ENCODE measurements around the gene SMAD6.

SMAD6 gene

DNA sequence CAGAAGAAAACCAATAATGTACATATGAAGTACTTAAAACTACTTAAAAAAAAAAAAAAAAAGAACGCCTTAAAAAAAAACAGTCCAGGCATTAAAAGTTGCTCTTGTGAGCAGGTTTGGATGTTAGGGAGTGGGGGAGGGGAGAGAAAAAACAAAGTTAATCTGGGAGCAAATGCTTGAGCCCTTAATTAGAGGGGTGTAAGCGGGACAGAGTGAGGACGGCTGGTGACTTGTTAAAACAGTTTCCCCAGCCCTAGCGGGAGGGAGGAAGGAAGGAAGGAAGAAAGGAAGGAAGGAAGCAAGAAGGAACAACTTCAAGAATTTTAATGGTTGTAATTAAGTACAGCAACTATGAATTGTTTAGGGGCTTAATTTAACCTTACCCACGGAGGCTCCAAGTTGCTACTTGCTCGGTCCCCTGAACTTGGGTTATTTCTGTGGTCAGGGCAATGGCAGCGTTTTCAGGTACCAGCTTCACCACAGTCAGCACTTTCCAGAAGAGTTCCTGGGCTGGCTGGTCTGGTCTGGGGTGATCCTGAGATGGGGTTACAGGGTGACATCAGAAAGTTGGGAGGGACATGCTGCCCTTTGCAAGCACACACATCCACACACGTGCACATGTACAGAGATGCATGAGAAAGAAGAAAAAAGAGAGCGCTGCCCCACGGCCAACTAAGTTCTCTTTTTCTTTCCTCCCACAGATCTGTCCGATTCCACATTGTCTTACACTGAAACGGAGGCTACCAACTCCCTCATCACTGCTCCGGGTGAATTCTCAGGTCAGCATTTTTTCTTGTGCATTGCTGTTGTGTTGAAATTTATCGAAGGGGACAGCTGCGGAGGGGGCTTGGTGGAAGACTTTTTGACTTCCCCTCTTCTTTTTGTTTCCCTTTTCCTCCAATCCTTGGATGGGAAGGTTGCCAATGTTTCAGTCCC, 14.0 kb downstream of the SMAD6 start:
- H3K9me3 ChIP-seq, result no peaks in the 10 kb centered on the region
- H3K4me1 ChIP-seq, result peaks cover 40% of the 10 kb centered on the region
- no peaks in the 10 kb centered on the region for H4K20me1 ChIP-seq
- no peaks in the 10 kb centered on the region for H3K36me3 ChIP-seq
- H3K27ac ChIP-seq, result no peak overlapping the region
- H3K27me3 ChIP-seq, result no peaks in the 10 kb centered on the region
- no peak overlapping the region; the same call in 1 of the 2 replicates for H3K9ac ChIP-seq
- TF ChIP-seq Cebpa-rat (IDR thresholded peaks at IDR 0.05), result no peak
- H3K4me3 ChIP-seq, result no peak overlapping the region
- peak overlapping the region; percentile 47 for H3K4me2 ChIP-seq

DNA sequence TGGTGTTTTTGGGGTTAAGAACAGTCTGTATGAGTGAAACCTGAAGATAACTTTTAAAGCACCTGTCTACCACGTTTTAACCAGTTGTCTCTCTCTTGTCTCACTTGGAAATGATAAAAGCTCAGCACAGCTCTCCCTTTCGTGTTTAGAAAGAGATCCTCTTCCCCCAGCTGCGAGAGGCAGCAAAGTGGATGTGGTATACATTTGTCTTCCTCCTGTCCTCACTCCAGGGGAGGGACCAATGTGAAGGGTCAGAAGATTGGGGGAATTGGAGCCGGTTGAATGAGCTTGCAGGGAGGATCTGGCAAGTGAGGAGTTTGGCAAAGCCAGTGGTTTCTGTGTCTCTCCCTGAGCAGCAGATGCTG, 14.6 kb downstream of the SMAD6 start:
- H3K9me3 ChIP-seq, result no peaks in the 10 kb centered on the region
- peak overlapping the region; percentile 47 for H3K4me2 ChIP-seq
- H3K9ac ChIP-seq, result no peak overlapping the region
- no peak overlapping the region for H3K27ac ChIP-seq
- no peak overlapping the region for H3K4me3 ChIP-seq
- no peaks in the 10 kb centered on the region for H4K20me1 ChIP-seq
- no peaks in the 10 kb centered on the region for H3K27me3 ChIP-seq
- TF ChIP-seq Cebpa-rat (IDR thresholded peaks at IDR 0.05), result no peak
- H3K36me3 ChIP-seq, result no peaks in the 10 kb centered on the region
- H3K4me1 ChIP-seq, result peaks cover 40% of the 10 kb centered on the region

- Histone ChIP-seq H3K9me3 (no peaks in the 10 kb centered on the region), H4K20me1 (no peaks in the 10 kb centered on the region), H3K4me1 (peaks cover 36% of the 10 kb centered on the region), H3K27me3 (no peaks in the 10 kb centered on the region), H3K4me3 (no peak overlapping the region), H3K9ac (no peak overlapping the region), H3K36me3 (no peaks in the 10 kb centered on the region), H3K27ac (no peak overlapping the region), H3K4me2 (no peak overlapping the region)
- no peak for TF ChIP-seq Cebpa-rat (IDR thresholded peaks at IDR 0.05)
Observed at GRCh38 chr15:66718220-66718988, 16.4 kb downstream of the SMAD6 start.

DNA sequence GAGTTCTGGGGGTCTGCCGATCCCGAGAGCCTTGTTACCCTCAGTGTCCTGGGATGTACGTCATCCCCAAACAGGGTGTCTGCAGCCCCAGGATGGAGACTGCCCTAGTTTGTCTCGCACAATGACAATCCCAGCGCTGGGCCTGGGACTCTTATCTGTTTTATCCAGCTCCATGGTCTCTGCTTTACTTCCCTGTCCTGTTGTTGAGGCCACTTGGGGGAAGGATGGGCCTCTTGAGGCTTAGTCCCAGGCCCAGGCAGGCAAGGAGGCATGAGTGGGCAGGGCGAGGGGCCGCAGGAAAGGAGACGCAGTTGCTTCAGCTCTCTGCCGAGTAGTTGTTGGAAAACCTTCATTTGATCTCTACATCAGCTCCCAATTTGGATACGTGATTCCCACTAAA, 17.4 kb downstream of the SMAD6 start:
- H3K27me3 ChIP-seq, result no peaks in the 10 kb centered on the region
- peaks cover 26% of the 10 kb centered on the region for H3K4me1 ChIP-seq
- no peaks in the 10 kb centered on the region for H3K36me3 ChIP-seq
- H3K4me2 ChIP-seq, result no peak overlapping the region
- H3K4me3 ChIP-seq, result no peak overlapping the region
- H3K27ac ChIP-seq, result no peak overlapping the region
- no peak for TF ChIP-seq Cebpa-rat (IDR thresholded peaks at IDR 0.05)
- no peaks in the 10 kb centered on the region for H4K20me1 ChIP-seq
- H3K9ac ChIP-seq, result no peak overlapping the region
- no peaks in the 10 kb centered on the region for H3K9me3 ChIP-seq

DNA sequence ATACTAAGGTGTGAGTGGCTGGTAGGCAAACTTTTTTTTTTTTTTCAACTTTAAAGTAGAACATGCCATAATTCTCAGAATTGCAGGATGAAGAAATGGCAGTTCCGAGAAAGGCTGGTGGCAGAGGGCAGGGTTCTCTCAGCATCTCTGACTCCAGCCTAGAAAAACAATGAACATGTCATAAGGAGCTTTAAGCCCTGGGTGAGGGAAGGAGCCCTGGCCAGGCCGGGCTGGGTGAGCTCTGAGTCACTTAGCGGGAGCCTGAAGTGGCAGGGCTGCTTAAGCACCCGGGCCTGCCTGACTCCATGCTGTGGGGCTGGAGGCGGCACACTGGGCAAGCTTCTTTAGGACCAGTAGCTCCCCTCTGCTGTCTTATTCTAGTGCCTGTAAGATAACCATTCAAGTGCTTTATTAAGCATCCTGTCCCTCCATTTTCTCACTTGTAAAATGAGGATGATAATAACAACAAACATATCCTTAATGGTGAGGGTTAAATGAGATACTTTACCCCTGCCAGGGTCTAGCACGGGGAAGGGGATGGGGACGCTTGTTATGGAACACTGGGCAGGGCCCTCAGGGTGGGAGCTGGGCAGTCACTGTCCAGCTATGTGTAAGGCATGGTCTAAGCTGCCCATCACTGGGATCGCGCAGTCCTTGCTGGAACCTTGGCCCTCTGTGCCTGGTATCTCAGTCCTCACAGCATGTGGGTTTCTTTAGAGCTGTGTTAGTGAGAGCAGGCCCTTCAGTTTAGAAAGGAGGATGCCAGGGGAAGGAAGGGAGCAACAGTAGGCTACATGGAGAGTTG, 18.4 kb downstream of the SMAD6 start:
- Histone ChIP-seq H3K9me3 (no peaks in the 10 kb centered on the region), H3K4me1 (peaks cover 16% of the 10 kb centered on the region), H4K20me1 (no peaks in the 10 kb centered on the region), H3K9ac (no peak overlapping the region), H3K27me3 (no peaks in the 10 kb centered on the region), H3K27ac (no peak overlapping the region), H3K4me2 (no peak overlapping the region), H3K4me3 (no peak overlapping the region), H3K36me3 (no peaks in the 10 kb centered on the region)
- TF ChIP-seq Cebpa-rat (IDR thresholded peaks at IDR 0.05), result no peak

- Histone ChIP-seq H3K36me3 (no peaks in the 10 kb centered on the region), H3K4me1 (peaks cover 10% of the 10 kb centered on the region), H3K4me3 (no peak overlapping the region), H4K20me1 (no peaks in the 10 kb centered on the region), H3K27me3 (no peaks in the 10 kb centered on the region), H3K9ac (no peak overlapping the region), H3K27ac (no peak overlapping the region), H3K9me3 (no peaks in the 10 kb centered on the region), H3K4me2 (no peak overlapping the region)
- no peak for TF ChIP-seq Cebpa-rat (IDR thresholded peaks at IDR 0.05)
Observed at GRCh38 chr15:66721020-66721419, 19.0 kb downstream of the SMAD6 start.

DNA sequence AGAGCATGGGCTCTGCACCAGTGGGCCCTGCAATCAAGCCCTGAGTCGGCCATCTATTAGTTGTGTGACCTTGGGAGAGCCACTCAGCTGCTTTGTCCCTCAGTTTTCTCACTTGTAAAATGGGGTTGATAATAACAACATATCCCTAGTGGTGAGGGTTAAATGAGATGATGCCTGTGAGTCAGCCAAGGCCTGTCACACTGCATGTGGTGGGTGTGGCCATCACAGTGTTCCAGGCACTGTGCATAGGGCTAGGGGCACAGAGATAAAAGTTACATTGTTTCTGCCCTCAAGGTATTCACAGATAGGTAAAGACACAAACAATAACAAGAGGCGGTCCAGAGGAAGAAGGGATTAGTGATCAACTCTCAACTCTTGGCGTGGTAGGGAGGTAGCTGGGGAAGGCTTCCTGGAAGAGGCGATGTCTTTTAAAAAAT, 19.5 kb downstream of the SMAD6 start:
- Histone ChIP-seq H3K27me3 (no peaks in the 10 kb centered on the region), H3K4me2 (no peak overlapping the region), H3K4me1 (peaks cover 5% of the 10 kb centered on the region), H3K4me3 (no peak overlapping the region), H3K9me3 (no peaks in the 10 kb centered on the region), H3K9ac (no peak overlapping the region), H4K20me1 (no peaks in the 10 kb centered on the region), H3K27ac (no peak overlapping the region), H3K36me3 (no peaks in the 10 kb centered on the region)
- no peak for TF ChIP-seq Cebpa-rat (IDR thresholded peaks at IDR 0.05)

- Histone ChIP-seq H3K36me3 (no peaks in the 10 kb centered on the region), H3K27ac (no peak overlapping the region), H3K9ac (no peak overlapping the region), H3K9me3 (no peaks in the 10 kb centered on the region), H3K27me3 (no peaks in the 10 kb centered on the region), H3K4me3 (no peak overlapping the region), H3K4me1 (peaks cover 1% of the 10 kb centered on the region), H3K4me2 (no peak overlapping the region), H4K20me1 (no peaks in the 10 kb centered on the region)
- no peak for TF ChIP-seq Cebpa-rat (IDR thresholded peaks at IDR 0.05)
Observed at GRCh38 chr15:66721954-66722353, 19.9 kb downstream of the SMAD6 start.

DNA sequence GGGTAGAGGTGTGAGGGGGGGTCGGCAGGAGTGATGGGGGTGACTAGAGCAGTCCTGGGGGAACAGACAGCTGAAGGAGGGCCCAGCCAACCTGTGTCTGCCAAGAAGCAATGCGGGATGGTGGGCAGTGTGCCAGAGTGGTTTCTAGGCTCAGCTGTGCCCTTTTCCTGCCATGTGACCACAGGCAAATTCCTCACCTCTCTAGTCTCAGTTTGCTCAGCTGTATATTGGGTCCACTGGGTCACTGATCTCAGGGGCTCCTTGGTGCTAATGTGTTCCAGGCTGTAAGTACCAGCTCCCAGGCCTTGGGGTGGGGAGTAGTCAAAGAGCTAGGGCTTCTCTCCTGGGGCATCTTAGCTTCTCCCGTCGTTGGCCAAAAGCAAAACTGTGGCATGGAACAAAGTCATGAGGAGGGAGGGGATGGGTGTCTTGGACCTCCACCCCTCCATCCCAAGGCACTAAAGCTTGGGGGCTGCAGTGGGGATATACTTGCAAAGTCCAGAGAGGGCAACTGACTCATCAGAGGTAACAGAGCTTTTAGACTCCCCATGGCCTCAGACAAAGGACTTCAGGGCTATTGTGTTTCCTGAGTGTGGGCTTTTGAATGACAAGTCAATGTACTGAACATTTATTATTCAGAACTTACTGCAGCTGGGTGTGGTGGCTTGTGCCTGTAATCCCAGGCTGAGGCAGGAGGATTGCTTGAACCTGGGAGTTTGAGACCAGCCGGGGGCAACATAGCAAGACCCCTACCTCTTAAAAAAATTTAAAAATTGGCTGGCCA, 20.9 kb downstream of the SMAD6 start:
- H3K4me3 ChIP-seq, result no peak overlapping the region
- no peaks in the 10 kb centered on the region for H3K4me1 ChIP-seq
- no peak overlapping the region for H3K4me2 ChIP-seq
- H3K9me3 ChIP-seq, result no peaks in the 10 kb centered on the region
- H3K36me3 ChIP-seq, result no peaks in the 10 kb centered on the region
- no peak for TF ChIP-seq Cebpa-rat (IDR thresholded peaks at IDR 0.05)
- H3K27me3 ChIP-seq, result no peaks in the 10 kb centered on the region
- no peak overlapping the region for H3K9ac ChIP-seq
- H4K20me1 ChIP-seq, result no peaks in the 10 kb centered on the region
- H3K27ac ChIP-seq, result no peak overlapping the region
